GM19324 (cell line): ENCODE data around the gene TPRG1.
"Not testable (repeated sequence)": the region's sequence is repeated elsewhere in the genome, so short reads cannot be mapped to it uniquely, and the experiment has no call there.

Experiments
- ATAC-seq: cut with Tn5 transposase; IDR thresholded peaks from one replicate; pipeline ENCODE4 v1.9.1; 2021; ENCODE audit warnings: mild to moderate bottlenecking, moderate library complexity; ENCODE audit not compliant: unreplicated experiment, low FRiP score

TPRG1 gene

DNA sequence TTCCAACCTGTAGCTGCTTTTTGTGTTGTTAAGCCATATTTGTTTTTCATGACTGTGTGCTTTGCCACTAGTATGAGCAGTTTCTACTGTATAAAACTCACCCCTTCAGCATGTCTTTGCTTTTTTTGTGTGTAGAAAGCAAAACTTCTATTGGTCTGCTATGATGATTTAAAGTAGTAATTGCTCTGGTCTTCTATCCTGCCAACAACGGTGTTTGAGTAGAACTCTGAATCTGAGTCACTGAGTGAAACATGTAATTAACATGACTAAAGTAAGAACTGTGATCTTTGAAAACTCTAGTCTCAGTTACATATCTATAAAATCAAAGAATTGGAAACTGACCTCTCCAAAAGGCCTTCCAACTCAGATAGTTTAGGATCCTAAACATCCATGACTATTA lies 133.6 kb downstream of the TPRG1 start:
- ATAC-seq: no peak

DNA sequence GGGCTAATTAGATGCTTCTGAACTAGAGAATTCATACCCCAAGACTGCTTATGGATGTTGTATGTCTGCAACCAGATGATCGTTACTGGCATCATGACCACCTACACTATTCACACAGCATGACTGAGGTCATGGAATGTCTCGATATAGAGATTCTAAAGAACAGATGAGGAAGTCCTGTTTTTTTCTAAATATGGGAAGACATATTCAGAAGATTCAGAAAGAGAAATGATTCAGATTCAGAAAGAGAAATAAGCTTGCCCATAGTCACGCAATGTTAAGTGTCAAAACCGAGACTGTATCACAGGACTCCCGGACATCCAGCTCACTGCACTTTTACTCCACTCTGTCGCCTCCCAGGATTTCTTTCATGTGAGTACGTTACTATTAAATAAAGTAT lies 136.2 kb downstream of the TPRG1 start:
- ATAC-seq: no peak

DNA sequence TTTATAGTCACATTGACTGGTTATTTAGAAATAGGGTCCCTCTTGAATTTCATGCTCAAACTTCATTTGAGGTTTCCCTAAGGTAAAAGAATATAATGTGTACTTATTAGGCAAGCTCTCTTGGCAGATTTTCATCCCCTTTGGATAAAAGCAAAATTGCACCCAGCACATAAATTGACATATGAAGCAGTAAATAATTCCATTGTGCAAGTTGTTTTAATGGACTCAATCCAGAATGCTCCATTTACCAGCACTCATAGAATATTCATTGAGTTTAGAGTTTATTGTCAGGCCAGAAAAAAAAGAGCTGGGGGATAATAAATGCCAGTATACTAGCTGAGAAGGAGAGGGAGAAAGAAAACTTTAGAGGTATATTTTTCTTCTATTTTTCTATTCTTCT lies 136.8 kb downstream of the TPRG1 start:
- no peak for ATAC-seq

DNA sequence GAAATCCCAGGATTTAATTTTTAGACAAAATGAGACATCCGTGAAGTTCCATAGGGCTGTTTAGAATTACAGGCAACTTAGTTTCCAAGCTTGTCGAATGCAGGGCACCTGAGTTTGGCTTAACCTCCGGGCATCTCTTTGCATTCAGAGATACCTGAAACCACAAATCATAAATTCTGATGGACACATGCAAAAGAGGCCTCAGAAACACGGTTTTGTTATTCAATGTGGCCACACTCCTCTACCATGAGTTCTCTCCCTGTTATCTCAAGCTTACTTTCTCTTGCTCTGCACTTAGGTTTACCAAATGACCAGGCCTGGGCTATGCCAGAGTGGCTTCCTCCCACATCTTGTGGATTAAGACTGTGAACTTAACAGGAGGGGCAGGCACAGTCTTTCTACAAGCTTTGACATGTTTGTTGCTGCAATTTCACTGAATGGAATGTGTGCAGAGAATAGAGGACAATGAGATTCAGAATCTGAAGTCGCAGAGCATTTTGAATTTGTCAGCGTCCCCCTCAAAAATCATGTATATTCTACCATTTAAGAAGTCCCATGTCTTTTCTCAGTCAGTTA lies 137.7 kb downstream of the TPRG1 start:
- ATAC-seq: no peak

DNA sequence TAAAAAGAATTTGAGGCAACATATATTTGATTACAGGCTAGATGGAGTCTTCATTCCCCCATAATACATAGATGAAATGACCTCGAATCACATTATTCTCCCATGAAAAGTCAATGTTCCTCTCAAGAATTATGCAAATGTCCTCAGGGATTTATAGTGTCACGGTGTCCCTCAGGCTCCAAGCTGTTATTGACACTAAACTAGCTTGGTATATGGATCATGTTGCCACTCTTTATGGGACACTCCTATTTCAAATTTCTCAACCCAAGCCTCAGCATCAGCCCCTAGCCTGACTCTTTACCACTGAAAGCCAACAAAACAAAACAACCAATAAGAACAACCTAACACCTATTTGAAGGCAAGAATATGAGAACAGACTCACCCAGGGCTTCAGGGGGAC lies 139.8 kb downstream of the TPRG1 start:
- ATAC-seq: no peak

DNA sequence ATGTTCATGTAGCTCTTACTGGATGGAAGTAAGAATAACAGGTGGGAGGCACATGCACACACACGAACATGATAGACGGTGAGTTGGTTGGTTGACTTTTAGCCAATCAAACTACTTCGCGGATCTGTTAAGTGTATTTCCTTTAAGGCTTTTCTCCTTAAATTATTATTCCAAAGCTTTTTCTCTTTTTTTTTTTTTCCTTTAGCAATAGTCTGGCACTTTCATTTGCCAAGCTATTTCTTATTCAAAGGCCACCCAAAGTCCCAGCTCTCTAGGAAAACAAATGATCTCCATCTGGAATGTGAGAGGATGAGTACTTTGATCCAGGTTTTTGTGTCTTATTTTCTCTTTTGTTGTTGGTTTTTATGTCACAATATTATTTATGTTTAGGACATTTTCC lies 141.1 kb downstream of the TPRG1 start:
- ATAC-seq: no peak

DNA sequence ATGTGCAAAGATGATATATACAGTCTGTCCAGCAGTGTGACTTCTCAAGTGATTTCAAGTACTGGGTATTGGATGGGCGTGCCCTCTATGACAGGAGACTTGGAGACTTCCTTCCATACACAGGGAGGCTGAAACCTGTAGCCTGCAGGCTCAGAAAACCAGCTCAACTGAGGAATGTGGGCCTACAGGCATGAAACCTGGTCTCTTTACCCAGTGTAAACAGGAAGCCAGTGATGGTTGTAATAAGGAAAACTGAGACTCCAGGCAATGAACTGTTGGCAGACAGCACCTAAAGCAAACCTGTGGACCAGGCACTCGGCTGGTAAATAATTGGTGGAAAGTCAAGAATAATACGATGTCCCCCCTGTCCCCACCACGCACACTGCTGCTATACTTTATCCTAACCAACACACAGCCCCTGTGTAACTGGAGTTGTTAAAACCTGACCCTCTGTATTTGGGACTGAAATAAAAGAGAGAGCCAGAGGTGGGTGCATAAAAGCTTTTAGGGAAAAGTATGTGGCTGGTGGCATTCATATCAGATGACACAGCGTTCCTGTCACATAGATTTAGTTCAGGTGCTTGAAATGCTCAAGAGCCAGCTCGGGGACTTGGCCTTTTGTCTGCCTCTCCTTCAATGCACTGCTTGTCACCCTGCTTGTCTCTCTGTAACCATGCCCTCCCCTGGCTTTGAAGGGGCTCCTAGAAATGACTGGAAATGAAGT lies 144.7 kb downstream of the TPRG1 start:
- ATAC-seq: no peak

DNA sequence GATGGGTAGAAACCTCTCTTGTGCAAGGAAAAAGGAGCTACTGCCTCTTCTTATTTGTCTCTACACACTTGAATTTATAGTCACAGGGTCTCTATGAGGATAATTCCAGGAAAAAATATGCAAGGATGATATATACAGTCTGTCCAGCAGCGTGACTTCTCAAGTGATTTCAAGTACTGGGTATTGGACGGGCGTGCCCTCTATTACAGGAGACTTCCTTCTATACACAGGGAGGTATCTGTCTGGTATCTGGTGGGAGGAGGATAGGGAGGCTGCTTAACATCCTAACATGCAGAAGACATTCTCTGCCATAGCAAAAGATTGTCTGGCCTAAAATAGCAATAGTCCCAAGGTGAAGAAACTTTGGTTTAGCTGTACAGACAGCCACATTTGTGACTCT lies 146.1 kb downstream of the TPRG1 start:
- ATAC-seq: no peak

DNA sequence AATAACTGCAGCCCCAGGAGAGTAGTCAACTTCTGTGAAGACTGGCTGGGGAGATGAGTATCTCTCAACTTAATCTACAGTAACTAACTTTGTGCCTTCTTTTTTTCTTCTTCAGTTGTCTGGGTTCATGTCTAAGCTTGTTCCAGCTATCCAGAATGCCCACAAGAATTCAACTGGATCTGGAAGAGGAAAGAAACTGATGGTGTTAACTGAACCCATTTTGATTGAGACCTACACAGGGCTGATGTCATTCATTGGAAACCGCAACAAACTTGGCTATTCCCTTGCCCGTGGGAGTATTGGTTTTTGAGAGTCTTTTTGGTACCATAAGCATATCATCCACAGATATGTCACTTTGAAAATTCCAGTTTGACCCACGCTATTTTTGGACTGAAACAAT lies 148.7 kb downstream of the TPRG1 start:
- ATAC-seq: no peak

DNA sequence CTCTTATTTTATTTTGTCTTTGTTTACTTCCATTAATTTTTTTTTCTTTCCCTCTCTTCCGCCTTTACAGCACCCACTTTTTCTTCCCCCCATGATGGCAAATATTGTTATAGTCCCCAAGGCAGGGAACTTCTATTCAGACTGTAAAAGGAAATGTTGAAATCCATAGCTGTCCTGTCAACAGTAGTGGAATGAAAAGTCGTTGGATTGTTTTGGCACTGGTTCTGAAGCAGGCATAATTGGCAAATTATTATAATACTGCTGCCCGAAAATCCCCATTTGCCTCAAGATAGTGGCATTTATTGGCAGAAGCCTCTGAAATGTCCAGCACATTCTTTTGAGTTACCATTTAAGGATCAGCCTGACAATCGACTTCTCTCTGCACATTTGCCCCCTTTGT lies 150.6 kb downstream of the TPRG1 start:
- ATAC-seq: no peak

DNA sequence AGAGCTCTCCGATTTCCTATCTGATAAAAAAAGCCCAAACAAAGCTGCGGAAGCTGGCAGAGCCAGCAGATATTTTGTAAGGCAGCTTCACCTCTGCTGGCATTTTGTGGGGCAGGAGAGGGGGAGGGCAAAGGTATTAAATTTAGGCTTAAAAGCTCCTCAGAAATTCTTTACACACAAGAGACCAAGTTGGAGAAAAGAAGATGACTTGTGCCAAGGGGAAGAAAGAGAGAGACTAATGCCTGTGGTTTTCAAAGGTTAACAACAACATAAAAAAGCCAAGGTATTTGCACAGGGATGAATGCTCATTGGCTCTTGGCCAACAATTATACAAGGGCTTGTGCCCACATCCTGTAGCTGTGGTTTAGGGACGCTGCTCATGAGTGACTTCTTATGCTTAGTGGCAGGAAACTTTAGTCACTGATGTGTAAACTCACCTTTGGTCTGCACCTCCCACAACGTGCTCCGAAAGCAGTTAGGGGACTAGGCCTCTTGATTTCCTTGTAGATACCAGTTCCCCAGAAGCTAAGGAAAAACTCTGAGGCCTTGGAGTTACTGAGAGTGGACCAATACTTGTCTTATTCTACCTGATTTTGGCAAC lies 152.9 kb downstream of the TPRG1 start:
- ATAC-seq: peak; percentile 100

DNA sequence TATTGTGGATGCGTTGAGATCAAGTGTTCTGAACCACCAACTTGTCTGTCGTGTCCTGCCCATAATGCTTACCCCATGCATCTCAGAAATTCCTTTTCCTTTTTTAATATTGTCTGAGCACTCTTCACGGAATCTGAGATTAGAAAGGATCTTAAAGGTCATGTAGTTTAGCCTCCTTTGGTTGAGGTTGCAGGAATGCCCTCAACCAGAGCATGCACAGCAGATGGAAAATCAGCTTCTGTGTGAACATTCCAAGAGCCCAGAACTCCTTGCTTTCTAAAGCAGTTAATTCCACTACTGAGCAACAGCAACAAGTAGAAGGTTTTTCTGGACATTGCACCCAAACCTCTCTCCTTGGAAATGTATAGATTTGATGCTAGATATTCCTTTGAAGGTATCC lies 153.7 kb downstream of the TPRG1 start:
- no peak for ATAC-seq

DNA sequence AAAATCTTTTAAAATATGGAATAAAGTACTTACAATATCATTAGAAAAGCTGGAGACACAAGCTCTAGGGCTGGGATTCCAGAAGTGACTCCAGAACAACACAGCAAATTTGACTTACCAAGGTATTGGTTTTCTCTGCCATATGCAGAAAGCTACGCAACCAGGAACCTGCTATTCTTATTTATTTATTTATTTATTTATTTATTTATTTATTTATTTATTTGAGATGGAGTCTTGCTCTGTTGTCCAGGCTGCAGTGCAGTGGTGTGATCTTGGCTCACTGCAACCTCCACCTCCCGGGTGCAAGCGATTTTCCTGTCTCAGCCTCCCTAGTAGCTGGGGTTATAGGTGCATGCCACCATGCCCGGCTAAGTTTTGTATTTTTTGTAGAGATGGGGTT lies 157.9 kb downstream of the TPRG1 start:
- not testable (repeated sequence) for ATAC-seq

DNA sequence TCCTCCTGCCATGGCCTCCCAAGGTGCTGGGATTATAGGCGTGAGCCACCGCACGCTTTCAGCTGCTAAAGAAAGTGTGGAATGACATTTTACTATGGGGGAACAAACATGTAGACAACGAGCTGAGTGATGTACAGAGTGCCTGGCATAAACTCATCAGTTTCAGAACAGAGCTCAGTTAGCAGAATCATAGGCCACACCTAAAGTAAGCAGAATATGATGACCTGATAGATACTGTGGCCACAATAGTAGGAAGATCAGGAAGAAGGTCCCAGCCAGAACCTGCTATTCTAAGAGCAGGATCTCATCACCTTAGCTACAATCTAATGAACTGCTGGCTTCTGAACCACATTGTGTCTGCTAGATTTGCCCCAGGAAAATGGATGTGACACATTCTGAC lies 158.3 kb downstream of the TPRG1 start:
- ATAC-seq: no peak

DNA sequence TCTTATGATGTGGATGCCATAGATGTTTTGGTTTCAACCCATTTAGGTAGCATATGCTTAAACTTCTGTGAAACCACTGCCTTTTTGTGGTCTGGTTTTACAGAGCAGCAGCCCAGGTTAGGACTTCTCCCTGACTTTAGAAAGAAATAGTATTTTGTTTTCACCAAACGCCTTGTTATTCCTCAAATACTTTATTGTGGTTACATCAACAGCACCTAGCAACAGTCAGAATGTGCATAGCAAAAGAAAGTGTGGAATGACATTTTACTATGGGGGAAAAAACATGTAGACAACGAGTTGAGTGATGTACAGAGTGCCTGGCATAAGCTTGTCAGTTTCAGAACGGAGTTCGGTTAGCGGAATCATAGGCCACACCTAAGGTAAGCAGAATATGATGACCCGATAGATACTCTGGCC lies 159.2 kb downstream of the TPRG1 start:
- ATAC-seq: no peak

DNA sequence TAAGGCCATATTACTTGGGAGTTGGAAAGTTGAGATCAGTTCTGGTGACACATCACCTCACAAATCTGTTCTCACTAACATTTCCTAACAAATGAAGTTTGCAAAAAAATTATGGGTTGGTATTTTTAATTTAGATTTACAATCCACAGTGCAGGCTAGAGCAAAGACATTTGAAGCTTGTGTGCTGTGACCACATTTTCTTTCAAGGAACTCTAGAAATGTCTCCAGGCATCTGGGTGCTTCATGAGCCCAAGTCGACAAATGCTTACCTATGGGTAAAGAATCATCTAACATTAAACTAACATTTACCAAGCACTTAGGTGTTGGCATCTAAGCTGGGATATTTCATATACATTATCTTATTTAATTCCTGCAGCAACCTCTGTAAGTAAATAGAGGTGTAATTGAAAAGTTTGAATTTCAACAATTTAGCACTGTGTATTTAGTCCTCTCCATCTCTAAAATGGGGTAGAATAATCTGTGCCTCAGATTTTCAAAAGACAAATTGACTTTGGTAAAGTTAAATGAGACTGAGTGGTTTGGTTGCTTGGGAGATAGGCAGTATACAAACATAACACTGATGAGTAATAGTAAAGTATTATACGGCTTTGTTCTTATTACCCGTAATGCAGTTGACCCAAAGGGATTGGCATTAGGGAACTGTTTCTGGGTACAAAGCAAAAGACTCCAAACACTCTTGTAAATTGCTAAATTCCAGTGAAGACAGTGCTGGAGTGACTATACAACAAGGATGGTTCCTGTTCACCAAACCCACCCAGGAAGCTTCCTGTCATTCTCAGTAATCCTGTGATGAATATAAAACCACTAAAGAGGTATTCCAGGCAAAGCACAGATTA lies 162.5 kb downstream of the TPRG1 start:
- no peak for ATAC-seq

DNA sequence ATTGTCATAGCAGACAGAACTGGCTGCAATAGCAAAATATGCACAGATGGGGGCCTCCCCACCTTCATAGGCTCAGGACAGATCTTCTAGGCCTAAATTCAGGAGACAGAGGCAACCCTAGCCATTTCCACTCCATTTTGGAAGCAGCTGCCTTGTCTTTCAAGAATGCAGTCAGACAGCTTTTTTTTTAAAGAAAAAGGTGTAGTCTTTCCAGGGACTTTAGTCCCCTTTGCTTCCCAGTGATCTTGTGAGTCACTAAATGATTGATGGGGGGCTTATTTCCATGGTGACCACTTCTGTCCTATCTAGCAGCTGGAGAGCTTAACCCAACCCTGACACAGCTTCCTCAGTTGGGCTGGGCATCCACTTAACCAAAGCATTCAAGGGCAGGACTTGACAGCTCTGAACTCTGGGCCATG lies 165.9 kb downstream of the TPRG1 start:
- ATAC-seq: no peak

DNA sequence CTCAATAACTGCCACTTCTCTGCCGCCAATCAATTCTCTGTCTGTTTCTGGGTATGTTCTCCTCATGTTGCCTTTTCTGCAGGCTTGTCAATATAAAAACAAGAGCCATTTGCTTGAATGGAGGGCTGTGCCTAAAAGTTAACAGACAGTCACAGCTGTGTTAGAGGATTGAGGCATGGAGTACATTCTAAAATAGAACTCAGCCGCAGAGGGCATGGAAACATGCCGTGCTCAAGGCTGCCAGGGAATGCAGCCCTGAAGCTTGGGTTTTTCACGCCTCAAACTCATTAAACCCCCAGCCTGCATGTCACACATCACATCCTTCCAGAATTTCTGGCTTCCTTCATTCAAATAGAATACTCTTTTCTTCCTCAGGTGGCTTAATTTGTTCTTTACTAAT lies 166.6 kb downstream of the TPRG1 start:
- no peak for ATAC-seq

DNA sequence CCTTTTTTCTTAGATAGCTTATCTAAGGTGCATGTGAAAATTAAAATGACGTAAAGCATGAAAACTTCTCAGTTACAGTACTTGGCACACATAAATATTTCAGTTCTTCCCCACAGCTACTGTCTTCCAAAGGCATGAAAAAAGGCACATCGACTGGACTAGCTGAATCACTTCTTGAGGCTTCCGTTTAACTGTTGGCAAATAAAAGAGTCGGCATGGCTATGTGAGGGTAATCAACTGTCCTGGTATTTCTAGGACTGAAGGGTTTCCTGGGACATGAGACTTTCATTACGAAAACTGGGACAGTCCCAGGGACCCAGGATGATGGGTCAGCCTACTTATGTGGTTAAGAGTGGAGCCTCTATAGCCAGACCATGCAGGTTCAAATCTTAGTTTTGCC lies 168.2 kb downstream of the TPRG1 start:
- ATAC-seq: no peak

DNA sequence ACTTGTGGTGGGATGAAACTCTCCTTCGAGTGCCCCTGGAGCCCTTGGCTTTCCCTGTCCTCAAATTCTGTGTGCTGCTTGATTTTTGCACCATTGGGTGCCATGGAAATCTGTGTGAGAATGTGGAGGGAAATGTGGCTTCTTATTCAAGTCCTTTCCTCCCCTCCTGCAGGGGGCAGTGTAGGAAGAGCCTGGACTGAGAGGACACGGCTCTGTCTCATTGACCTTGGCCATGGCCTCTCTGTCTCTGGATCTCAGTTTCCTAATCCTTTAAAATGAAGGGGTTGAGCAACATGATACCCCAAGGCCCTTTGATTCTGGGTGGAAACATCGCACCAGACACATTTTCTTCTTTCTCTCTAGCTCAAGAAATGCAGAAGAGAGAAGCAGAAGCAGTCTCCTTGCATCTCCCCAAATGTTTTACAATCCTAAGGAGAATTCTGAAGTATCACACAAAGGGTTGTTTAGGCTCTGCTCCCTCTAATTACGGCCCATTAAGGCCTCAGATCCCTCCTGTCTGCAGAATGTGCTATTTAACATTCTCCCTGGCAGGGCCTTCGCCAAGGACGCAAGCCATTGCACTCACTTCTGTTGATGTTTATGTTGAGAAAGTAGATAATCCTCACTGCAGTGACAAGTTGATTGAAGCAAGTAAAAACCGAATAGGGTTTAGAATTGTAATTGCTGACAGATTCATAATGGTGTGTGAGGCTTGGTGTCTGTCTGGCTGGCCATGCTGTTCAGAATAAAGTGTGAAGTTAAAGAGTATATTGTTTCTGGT lies 169.1 kb downstream of the TPRG1 start:
- no peak for ATAC-seq

DNA sequence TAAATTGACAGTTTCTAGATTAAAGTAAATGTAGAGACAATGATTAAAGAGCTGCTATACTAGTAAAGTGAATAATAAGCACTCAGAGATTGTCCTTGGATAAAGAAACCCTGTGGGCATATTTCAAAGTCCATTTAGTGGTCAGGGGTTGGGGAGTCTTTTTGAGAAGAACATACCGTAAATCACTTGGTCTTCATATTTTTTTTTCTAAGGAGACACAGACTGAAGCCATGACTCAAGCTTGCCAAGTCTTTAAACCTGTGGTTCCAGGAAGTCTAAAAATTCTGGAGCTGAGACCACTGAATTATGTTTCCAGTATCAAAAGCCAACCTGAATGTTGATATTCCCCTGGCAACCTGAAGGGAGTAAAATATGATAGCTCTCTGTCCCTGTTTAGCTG lies 171.0 kb downstream of the TPRG1 start:
- ATAC-seq: no peak
